Fibroblast of the aortic adventitia (primary cell): Measurements from ENCODE around the gene PELI3. TPM values are rescaled to one million over a fixed set of nuclear protein-coding genes. Genes with fewer than 3 reads are reported as not detected.
A peak's percentile ranks its signal among the peaks of the same experiment; 100 is the strongest.

Experiments used
- DNase-seq: peaks from one replicate; pipeline ENCODE4 v3.0.0-alpha.2; 2010; ENCODE audit warnings: low read depth
- H3K4me3 ChIP-seq: 2 replicates; pipeline ENCODE4 v1.5.1; 2011; ENCODE audit warnings: low read depth, mild to moderate bottlenecking, control low read depth, low read length, moderate library complexity
- total RNA-seq: library from RNA; depleted of rRNA; stranded (reverse); fragments of >200 nt; gene quantifications from 2 replicates; pipeline ENCODE4 v1.2.3, GENCODE V29; 2012; ENCODE audit warnings: low replicate concordance
- TF ChIP-seq, protein P1 (sequence below): IDR thresholded peaks from 2 replicates; pipeline ENCODE4 v1.5.1; 2011; ENCODE audit warnings: mild to moderate bottlenecking, low read length, control low read depth, inconsistent platforms; ENCODE audit not compliant: insufficient read depth

The PELI3 gene
- total RNA-seq, 1 donor = 10.8 TPM

GRCh38 chr11:66497206-66497605, 30.5 kb downstream of the PELI3 start:
- TF ChIP-seq, protein P1, sequence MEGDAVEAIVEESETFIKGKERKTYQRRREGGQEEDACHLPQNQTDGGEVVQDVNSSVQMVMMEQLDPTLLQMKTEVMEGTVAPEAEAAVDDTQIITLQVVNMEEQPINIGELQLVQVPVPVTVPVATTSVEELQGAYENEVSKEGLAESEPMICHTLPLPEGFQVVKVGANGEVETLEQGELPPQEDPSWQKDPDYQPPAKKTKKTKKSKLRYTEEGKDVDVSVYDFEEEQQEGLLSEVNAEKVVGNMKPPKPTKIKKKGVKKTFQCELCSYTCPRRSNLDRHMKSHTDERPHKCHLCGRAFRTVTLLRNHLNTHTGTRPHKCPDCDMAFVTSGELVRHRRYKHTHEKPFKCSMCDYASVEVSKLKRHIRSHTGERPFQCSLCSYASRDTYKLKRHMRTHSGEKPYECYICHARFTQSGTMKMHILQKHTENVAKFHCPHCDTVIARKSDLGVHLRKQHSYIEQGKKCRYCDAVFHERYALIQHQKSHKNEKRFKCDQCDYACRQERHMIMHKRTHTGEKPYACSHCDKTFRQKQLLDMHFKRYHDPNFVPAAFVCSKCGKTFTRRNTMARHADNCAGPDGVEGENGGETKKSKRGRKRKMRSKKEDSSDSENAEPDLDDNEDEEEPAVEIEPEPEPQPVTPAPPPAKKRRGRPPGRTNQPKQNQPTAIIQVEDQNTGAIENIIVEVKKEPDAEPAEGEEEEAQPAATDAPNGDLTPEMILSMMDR = no peak
- no peak for DNase-seq
- no peak overlapping the region for H3K4me3 ChIP-seq

GRCh38 chr11:66498506-66498905, 31.8 kb downstream of the PELI3 start:
- TF ChIP-seq, protein P1 = no peak
- DNase-seq = no peak
- H3K4me3 ChIP-seq = no peak overlapping the region

- DNase-seq = no peak
- TF ChIP-seq, protein P1 = no peak
- H3K4me3 ChIP-seq = no peak overlapping the region
Observed at GRCh38 chr11:66505276-66505816, 38.6 kb downstream of the PELI3 start.

GRCh38 chr11:66509131-66509561, 42.4 kb downstream of the PELI3 start:
- H3K4me3 ChIP-seq = no peak overlapping the region
- DNase-seq = no peak
- TF ChIP-seq, protein P1 = no peak

DNA sequence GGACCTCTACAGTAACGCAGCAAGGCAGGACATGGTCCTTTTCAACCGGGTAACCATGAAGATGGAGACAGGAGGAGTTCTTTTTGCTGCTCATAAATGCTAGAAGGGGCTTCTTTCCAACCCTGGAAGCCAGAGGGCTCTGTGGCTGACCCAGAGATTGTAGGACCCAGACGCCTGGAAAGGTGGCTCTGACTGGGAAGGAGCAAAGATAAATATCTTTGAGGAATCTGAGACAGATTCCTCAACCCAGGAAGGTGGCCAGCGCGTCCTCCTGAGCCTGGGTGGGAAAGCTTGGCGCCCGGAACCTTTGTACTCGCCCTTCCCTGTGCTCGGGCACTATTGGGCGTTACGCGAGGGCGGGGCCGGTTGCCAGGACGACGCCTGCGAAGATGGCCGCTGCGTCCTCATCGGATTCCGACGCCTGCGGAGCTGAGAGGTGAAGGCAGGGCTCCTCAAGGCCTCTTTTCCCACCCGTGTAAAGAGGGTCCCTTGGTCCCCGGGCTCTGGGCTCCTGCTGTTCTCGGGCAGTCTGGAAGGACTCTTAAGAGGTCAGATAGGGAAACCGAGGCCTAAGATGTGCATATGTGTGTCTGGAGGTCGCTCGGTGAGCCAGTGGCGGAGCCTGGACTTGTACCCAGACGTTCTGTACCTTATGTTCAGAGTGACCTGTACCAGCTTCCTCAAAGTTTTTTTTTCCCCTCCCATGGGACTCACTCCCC, 43.7 kb downstream of the PELI3 start, which contains the start of gene BBS1:
BBS1 (plus strand) TSS at position 365 of the 719 bp plus-strand sequence; CDS start at position 390, 25 bp downstream.
- H3K4me3 ChIP-seq = peak within 1 kb of the TSS; percentile 99
- peak; percentile 77 for DNase-seq
- TF ChIP-seq, protein P1 = no peak

DNA sequence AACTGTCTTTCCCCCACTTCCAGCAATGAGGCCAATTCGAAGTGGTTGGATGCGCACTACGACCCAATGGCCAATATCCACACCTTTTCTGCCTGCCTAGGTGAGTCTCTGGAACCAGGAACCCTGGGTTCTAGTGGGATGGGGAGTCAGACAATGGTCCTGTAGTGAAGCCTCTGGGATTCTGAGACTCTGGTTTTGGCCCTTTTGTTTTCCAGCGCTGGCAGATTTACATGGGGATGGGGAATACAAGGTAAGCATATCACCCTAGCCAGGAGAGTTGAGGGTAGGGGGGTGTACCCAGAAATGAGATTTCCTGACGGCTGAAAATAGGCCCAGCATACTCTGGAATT, 44.3 kb downstream of the PELI3 start:
- DNase-seq = no peak
- peak overlapping the region; percentile 99 for H3K4me3 ChIP-seq
- TF ChIP-seq, protein P1 = no peak
